Natural killer cell (primary cell): ENCODE data around the gene FHL1. TPM values are rescaled to one million over a fixed set of nuclear protein-coding genes. Genes with fewer than 3 reads are reported as not detected.

Source experiments
- ATAC-seq, 3 donors: fragments of 150-1000 bp in 2 of 3; fragments of 200-7000 bp in 1 of 3; cut with Tn5 transposase; 1 replicate in 1 of 3; 2 replicates in 2 of 3; pipeline ENCODE4 v1.10.0; 2021; ENCODE audit warnings: mild to moderate bottlenecking in 2 of 3, moderate library complexity in 2 of 3
- DNase-seq, 2 donors: peaks; one replicate each; pipeline versions ENCODE4 v3.0.0 to v3.0.0-alpha.2; 2013 to 2021; ENCODE audit warnings: mixed read lengths in 1 of 2
- H3K27ac ChIP-seq: one replicate; pipeline ENCODE4 v1.5.1; 2013; ENCODE audit warnings: mild to moderate bottlenecking, low read length
- H3K27me3 ChIP-seq: one replicate; pipeline ENCODE4 v1.6.1; 2013; ENCODE audit warnings: low read length; ENCODE audit not compliant: control insufficient read depth, insufficient read depth
- H3K36me3 ChIP-seq: one replicate; pipeline ENCODE4 v1.6.1; 2013; ENCODE audit warnings: low read length; ENCODE audit not compliant: control insufficient read depth, insufficient read depth
- H3K4me1 ChIP-seq: one replicate; pipeline ENCODE4 v1.6.1; 2013; ENCODE audit warnings: low read length; ENCODE audit not compliant: control insufficient read depth, insufficient read depth
- H3K4me3 ChIP-seq: one replicate; pipeline ENCODE4 v1.5.1; 2013; ENCODE audit warnings: low read length
- H3K9me3 ChIP-seq: one replicate; pipeline ENCODE4 v1.6.1; 2013; ENCODE audit warnings: low read length; ENCODE audit not compliant: control insufficient read depth, insufficient read depth
- H3K27ac Mint-ChIP-seq, 2 donors: one replicate each; pipeline ENCODE4 v1.8.0; 2022; ENCODE audit warnings: mild to moderate bottlenecking in 2 of 2, mixed read lengths in 2 of 2, moderate library complexity in 1 of 2
- H3K27me3 Mint-ChIP-seq, 2 donors: one replicate each; pipeline ENCODE4 v1.8.0; 2022; ENCODE audit warnings: low read depth in 2 of 2, mixed read lengths in 2 of 2
- H3K36me3 Mint-ChIP-seq: one replicate; pipeline ENCODE4 v1.8.0; 2022; ENCODE audit warnings: mixed read lengths
- H3K4me1 Mint-ChIP-seq, 2 donors: one replicate each; pipeline ENCODE4 v1.8.0; 2022; ENCODE audit warnings: mixed read lengths in 2 of 2
- H3K4me3 Mint-ChIP-seq: one replicate; pipeline ENCODE4 v1.8.0; 2022; ENCODE audit warnings: mild to moderate bottlenecking, moderate library complexity, mixed read lengths
- H3K9me3 Mint-ChIP-seq, 2 donors: one replicate each; pipeline ENCODE4 v1.8.0; 2022; ENCODE audit warnings: mixed read lengths in 2 of 2
- WGBS: methylation state at CpG from one replicate; pipeline ENCODE4 v1.1.7; 2013; ENCODE audit warnings: missing lambda C conversion rate; ENCODE audit not compliant: insufficient coverage; 5-methylcytosine and 5-hydroxymethylcytosine counted together
- intact Hi-C: fragments of 100-400 bp; cut with micrococcal nuclease; formaldehyde crosslinking; loops from one replicate; pipeline ENCODE4 v1.14.2; 2022
- total RNA-seq, 4 donors: library from RNA; stranded (reverse); fragments of 120-200 nt in 1 of 4; gene quantifications; one replicate each; pipeline versions ENCODE4 v1.2.3 to v1.2.4, GENCODE V29; 2013 to 2022
- TF ChIP-seq, protein P1 (sequence below): fragments of 200-600 bp; IDR thresholded peaks from one replicate; pipeline ENCODE4 v1.8.0; 2022; ENCODE audit warnings: antibody characterized with exemption

FHL1 gene
- total RNA-seq, 3 donors from 2014 or later (not counting 1 experiment from before 2014, with no cell fraction given), result 3.2 to 5.7 (median 3.7) TPM

DNA sequence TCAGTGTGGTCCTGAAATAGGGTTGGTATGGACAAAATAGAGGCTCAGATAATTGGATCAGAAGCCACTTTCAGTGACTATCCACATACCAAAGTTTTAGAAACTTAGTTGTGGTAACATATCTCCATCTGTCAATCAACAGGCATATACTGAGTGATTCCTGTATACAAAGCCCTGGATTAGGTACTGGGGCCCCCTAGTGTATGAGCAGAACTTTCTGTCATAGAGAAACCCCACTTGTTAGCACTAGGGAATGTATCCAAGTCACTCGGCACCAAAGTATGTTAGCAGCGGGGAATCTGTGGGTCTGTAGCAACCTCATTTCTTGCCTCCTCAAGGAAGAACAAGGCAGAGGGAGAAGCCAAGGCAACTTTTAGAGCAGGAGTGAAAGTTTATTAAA, 53.1 kb downstream of the FHL1 start:
- peak in 1 of 2 donors; percentile 22 for DNase-seq
- no peak for ATAC-seq

DNA sequence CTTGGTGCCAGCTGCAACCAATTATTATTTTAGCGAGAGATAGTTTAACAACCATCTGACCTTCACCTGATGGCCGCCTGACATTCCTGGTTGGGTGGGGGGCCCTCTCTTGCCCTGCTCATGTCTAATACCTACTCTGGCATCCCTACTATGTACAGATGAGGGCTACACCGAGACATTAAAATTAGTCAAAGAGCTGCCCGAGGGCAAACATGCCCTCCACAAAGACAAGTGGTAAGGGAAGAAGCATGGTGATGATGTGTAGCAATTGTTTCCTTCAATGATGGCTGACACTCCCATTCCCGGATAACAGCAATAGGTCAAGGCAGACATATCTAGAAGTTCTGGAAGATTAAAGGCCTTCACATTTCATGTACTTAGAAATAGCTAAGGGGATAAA, 54.3 kb downstream of the FHL1 start:
- TF ChIP-seq, protein P1, sequence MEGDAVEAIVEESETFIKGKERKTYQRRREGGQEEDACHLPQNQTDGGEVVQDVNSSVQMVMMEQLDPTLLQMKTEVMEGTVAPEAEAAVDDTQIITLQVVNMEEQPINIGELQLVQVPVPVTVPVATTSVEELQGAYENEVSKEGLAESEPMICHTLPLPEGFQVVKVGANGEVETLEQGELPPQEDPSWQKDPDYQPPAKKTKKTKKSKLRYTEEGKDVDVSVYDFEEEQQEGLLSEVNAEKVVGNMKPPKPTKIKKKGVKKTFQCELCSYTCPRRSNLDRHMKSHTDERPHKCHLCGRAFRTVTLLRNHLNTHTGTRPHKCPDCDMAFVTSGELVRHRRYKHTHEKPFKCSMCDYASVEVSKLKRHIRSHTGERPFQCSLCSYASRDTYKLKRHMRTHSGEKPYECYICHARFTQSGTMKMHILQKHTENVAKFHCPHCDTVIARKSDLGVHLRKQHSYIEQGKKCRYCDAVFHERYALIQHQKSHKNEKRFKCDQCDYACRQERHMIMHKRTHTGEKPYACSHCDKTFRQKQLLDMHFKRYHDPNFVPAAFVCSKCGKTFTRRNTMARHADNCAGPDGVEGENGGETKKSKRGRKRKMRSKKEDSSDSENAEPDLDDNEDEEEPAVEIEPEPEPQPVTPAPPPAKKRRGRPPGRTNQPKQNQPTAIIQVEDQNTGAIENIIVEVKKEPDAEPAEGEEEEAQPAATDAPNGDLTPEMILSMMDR, result no peak
- H3K27ac ChIP-seq, result no peak overlapping the region
- intact Hi-C loops, result no loop called here
- no peak for DNase-seq
- H3K4me3 ChIP-seq, result no peak overlapping the region
- H3K4me3 Mint-ChIP-seq, result no peak overlapping the region
- no peak for ATAC-seq
- 100% methylated on average over 4 of the region's 5 CpGs for WGBS
- H3K4me1 Mint-ChIP-seq, result peaks cover 17 to 22% of the 10 kb centered on the region in 2 donors
- no peaks in the 10 kb centered on the region for H3K9me3 ChIP-seq
- no peaks in the 10 kb centered on the region for H3K27me3 ChIP-seq
- H3K9me3 Mint-ChIP-seq, result no peaks in the 10 kb centered on the region
- H3K27me3 Mint-ChIP-seq, result no peaks in the 10 kb centered on the region
- H3K36me3 Mint-ChIP-seq, result no peaks in the 10 kb centered on the region
- H3K4me1 ChIP-seq, result peaks cover 15% of the 10 kb centered on the region
- H3K27ac Mint-ChIP-seq, result no peak overlapping the region
- no peaks in the 10 kb centered on the region for H3K36me3 ChIP-seq

More for the DNA sequence above, 53.1 kb downstream of the FHL1 start:
- no peak overlapping the region for H3K4me3 Mint-ChIP-seq
- intact Hi-C loops, result no loop called here
- TF ChIP-seq, protein P1, result no peak
- no peak overlapping the region for H3K27ac ChIP-seq
- no peaks in the 10 kb centered on the region for H3K36me3 ChIP-seq
- no peaks in the 10 kb centered on the region for H3K27me3 Mint-ChIP-seq
- H3K9me3 Mint-ChIP-seq, result no peaks in the 10 kb centered on the region
- H3K27ac Mint-ChIP-seq, result no peak overlapping the region
- no peak overlapping the region for H3K4me3 ChIP-seq
- peaks cover 10% of the 10 kb centered on the region for H3K4me1 ChIP-seq
- no peaks in the 10 kb centered on the region for H3K27me3 ChIP-seq
- no peaks in the 10 kb centered on the region for H3K9me3 ChIP-seq
- no peaks in the 10 kb centered on the region for H3K36me3 Mint-ChIP-seq
- 100% methylated on average over 2 of the region's 2 CpGs for WGBS
- H3K4me1 Mint-ChIP-seq, result peaks cover 17 to 22% of the 10 kb centered on the region in 2 donors

DNA sequence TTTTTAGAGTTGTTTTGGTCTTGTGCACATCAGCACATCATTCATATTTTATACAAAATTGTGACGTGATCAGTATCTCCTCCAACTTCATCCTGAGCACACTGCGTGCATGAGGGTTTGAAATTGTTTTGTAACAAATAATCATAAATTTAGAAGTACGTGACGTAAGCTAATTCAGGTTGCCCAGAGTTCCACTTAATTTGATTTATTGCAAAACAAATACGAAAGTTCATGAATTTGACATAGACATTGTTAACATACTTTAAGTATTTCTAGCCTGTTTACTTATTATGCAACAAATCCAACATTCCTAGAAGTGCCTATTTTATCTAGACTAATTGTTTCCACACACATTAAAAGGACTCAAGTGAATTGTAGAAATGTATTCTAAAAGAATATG, 55.6 kb downstream of the FHL1 start:
- peak overlapping the region in 1 of 2 donors; percentile 78 for H3K27ac Mint-ChIP-seq
- TF ChIP-seq, protein P1, result no peak
- H3K9me3 Mint-ChIP-seq, result no peaks in the 10 kb centered on the region
- H3K27me3 Mint-ChIP-seq, result no peaks in the 10 kb centered on the region
- H3K4me3 Mint-ChIP-seq, result no peak overlapping the region
- no peak for DNase-seq
- Histone ChIP-seq H3K4me1 (peaks cover 15% of the 10 kb centered on the region), H3K27ac (no peak overlapping the region), H3K9me3 (no peaks in the 10 kb centered on the region), H3K27me3 (no peaks in the 10 kb centered on the region), H3K4me3 (no peak overlapping the region), H3K36me3 (no peaks in the 10 kb centered on the region)
- intact Hi-C loops, result no loop called here
- 100% methylated on average over 2 of the region's 5 CpGs for WGBS
- H3K36me3 Mint-ChIP-seq, result no peaks in the 10 kb centered on the region
- ATAC-seq, result no peak
- H3K4me1 Mint-ChIP-seq, result peaks cover 17 to 22% of the 10 kb centered on the region in 2 donors

DNA sequence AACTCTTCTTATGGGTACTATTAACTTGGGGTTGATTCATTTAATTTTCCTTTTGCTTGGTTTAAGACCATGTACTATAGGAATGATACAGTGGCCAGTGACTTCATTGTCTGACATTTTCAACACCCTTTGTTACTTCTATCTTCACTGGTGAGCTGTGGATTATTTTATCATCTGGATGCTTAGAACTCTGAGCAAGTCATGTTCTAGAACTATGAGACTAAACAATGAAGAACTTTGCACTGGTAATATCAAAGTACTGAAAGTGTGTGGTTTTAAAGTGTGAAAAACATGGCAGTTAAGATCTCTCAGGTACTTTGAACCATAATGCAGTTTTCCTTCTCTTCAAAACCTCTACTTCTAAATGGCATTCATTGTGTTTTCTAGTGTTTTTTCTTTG, 56.1 kb downstream of the FHL1 start:
- peak overlapping the region; percentile 27 to 78 for H3K27ac Mint-ChIP-seq

More for the DNA sequence above, 56.1 kb downstream of the FHL1 start:
- ATAC-seq (peak in 1 of 3 donors; percentile 44), DNase-seq (peak in 1 of 2 donors; percentile 22)
- Mint-ChIP-seq H3K4me3 (no peak overlapping the region), H3K36me3 (no peaks in the 10 kb centered on the region), H3K9me3 (no peaks in the 10 kb centered on the region), H3K27me3 (no peaks in the 10 kb centered on the region), H3K4me1 (peaks cover 17 to 22% of the 10 kb centered on the region in 2 donors)
- peaks cover 15% of the 10 kb centered on the region for H3K4me1 ChIP-seq
- TF ChIP-seq, protein P1, result no peak
- no peaks in the 10 kb centered on the region for H3K36me3 ChIP-seq
- H3K27me3 ChIP-seq, result no peaks in the 10 kb centered on the region
- H3K9me3 ChIP-seq, result no peaks in the 10 kb centered on the region
- H3K4me3 ChIP-seq, result no peak overlapping the region
- H3K27ac ChIP-seq, result peak overlapping the region; percentile 68
- intact Hi-C loops, result no loop called here
